ENCODE measurements around the gene LMTK3. TPM values are rescaled to one million over a fixed set of nuclear protein-coding genes. Genes with fewer than 3 reads are reported as not detected.
A peak's percentile ranks its signal among the peaks of the same experiment; 100 is the strongest.

LMTK3 gene
- total RNA-seq, 1 donor from 2014 or later = 10.6 TPM

GRCh38 chr19:48510421-48511268 lies 990 bp downstream of the LMTK3 start:
- no peak for FAIRE-seq

GRCh38 chr19:48509467-48510194 lies 2.0 kb downstream of the LMTK3 start:
- FAIRE-seq = no peak
- DNase-seq (ENCODE audit: low spot score in 2 of 2) = peak in 1 of 2 donors; percentile 57

More at GRCh38 chr19:48510421-48511268, 990 bp downstream of the LMTK3 start:
- peak; percentile 84 to 87 for DNase-seq (ENCODE audit: low spot score in 2 of 2)

DNA sequence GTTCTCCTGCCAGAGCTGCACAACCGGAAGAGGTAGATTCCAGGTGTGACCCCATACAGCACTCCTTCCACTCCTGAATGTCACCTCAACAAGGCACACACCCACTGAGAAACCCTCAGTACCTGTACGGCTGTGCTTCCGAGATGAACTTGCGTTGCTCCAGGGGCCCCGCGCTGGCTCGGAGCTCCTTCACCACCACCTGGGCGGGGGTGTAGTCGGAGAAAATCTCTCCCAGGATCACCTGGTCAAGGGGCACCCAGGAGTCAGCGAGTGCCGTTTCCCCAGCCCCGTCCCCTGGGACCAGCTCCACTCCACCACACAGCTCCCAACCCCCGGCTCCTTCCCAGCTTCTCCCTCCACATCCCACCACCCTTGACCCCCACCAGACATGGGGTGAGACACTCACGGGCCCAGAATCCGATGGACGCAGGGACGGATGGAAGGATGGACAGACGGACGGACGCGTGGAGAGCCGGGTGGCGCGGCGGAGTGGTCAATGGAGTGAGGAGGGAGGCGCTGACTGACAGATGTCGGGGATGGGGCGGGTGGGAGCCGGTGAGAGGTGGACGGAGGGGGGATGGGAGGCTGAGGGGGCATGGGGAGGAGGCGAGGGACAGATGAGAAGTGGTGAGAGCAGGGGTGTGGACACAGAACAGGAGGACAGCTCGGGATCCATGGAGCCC lies 2.8 kb downstream of the LMTK3 start:
- FAIRE-seq (no peak), DNase-seq (ENCODE audit: low spot score in 2 of 2) (no peak)

GRCh38 chr19:48507911-48508439 lies 3.7 kb downstream of the LMTK3 start:
- FAIRE-seq (no peak), DNase-seq (ENCODE audit: low spot score in 2 of 2) (peak in 1 of 2 donors; percentile 3)

GRCh38 chr19:48506138-48506733 lies 5.4 kb downstream of the LMTK3 start:
- FAIRE-seq = no peak

GRCh38 chr19:48502350-48503018 lies 9.2 kb downstream of the LMTK3 start:
- DNase-seq (ENCODE audit: low spot score in 2 of 2) (peak in 1 of 2 donors; percentile 11), FAIRE-seq (no peak)

More at GRCh38 chr19:48506138-48506733, 5.4 kb downstream of the LMTK3 start:
- DNase-seq (ENCODE audit: low spot score in 2 of 2) = peak; percentile 37 to 41

GRCh38 chr19:48501494-48502349 lies 9.9 kb downstream of the LMTK3 start:
- DNase-seq (ENCODE audit: low spot score in 2 of 2) = peak in 1 of 2 donors; percentile 43
- no peak for FAIRE-seq

DNA sequence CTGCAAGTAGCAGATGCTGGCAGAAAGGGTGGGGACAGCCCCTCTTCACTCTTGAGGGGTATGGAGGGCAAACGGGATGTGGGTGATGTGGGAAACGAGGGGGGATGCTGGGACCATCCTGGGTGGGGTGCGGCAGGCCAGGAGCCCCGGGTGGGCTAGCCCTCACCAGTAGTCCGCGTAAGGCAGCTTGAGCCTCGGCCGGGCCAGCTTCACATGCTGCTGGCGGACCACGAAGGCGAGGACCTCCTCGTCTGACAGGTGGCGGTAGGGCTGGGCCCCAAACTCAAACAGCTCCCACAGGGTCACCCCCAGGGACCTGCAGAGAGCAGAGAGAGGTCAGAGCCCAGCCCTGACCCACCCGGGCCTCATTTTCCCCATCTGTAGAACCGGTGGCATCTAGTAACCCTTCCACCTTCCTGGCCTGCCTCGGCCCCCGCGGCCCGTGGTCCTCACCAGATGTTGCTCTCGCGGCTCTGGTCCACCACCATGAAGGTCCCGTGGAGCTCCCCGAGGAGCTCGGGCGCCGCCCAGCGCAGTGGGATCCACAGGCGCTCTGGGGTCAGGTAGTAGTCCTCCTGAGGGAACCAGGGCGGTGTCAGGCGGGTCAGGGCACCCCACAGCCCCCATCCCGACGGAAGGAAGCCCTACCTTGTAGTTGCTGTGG lies 10.7 kb downstream of the LMTK3 start:
- peak in 1 of 2 donors; percentile 13 for DNase-seq (ENCODE audit: low spot score in 2 of 2)
- no peak for FAIRE-seq

DNA sequence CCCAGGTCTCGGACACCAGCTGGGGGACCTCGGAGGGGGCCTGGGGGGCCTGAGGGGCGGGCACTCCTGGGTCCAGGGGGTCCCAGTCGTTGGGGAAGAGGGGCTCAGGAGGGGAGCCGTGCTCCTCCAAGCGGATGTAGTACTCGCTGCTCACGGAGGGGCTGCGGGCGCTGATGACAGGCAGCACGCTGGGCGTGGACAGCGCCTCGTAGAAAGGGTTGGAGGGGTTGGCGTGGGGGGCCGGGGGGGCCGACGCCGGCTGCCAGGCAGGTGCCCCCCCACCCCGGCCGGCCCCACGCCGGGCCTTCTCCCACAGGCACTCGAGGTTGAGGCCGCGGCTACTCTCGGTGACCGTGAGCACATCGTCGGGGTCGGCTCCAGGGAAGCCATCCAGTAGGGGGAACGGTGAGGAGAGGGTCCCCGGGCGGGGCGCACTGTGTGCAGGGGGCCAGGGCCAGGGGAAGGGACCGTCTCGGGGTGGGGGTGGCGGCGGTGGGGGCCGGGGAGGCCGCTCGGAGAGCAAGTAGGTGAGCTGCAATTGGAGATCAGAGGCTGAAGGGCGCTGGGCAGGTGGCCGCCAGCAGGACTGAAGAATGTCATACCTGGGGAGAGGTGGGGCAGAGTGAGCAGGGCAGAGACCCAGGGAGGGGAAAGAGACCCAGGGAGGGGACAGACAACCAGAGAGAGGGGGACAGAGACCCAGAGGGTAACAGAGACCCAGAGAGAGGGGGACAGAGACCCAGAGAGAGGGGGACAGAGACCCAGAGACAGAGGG lies 12.1 kb downstream of the LMTK3 start:
- no peak for FAIRE-seq
- DNase-seq (ENCODE audit: low spot score in 2 of 2) = no peak

- DNase-seq (ENCODE audit: low spot score in 2 of 2) = no peak
- no peak for FAIRE-seq
These were observed 12.9 kb downstream of the LMTK3 start for GRCh38 chr19:48498595-48499311.

- no peak for FAIRE-seq
- DNase-seq (ENCODE audit: low spot score in 2 of 2) = no peak
These were observed 13.7 kb downstream of the LMTK3 start for GRCh38 chr19:48497728-48498594.

GRCh38 chr19:48496959-48497727 lies 14.5 kb downstream of the LMTK3 start:
- DNase-seq (ENCODE audit: low spot score in 2 of 2) = no peak
- FAIRE-seq = no peak

DNA sequence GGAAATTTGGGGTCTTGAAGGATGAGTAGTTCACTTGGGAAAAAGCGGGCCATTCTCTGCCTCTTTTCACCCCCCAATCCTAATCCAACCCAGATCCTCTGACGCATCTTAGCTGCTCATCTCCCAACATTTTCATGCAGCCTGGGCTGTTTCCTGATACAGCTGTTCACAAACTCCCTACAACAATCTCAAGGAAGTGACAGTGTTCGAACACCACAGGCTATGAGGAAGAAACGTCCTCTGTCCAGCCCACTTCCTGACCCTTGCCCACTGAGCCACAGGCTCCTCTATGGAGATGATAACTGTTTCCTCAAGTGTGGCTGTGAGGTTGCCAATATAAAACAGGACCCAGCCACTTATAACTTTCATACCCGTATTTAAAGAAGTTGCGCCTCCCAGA lies 16.2 kb downstream of the LMTK3 start:
- DNase-seq (ENCODE audit: low spot score in 2 of 2) = no peak
- no peak for FAIRE-seq

GRCh38 chr19:48493718-48494401 lies 17.8 kb downstream of the LMTK3 start:
- FAIRE-seq (no peak), DNase-seq (ENCODE audit: low spot score in 2 of 2) (no peak)

Data from frontal cortex (tissue), 4 donors.